RWPE2 (cell line): ENCODE results near the gene DGKZ.

Source experiments
- ATAC-seq: fragments of 200-7000 bp; cut with Tn5 transposase; 3 replicates; pipeline ENCODE4 v1.9.1; 2021; ENCODE audit warnings: low read depth
- DNase-seq: peaks from one replicate; pipeline ENCODE4 v3.0.0-alpha.2; 2020; ENCODE audit warnings: low spot score
- H3K27ac ChIP-seq: fragments of 450-650 bp; 2 replicates; pipeline ENCODE4 v1.5.1; 2017; ENCODE audit warnings: mild to moderate bottlenecking; ENCODE audit not compliant: poor library complexity, severe bottlenecking
- H3K27me3 ChIP-seq: fragments of 250-450 bp; sonication (Bioruptor Pico); 2 replicates; pipeline ENCODE4 v1.5.1; 2021; ENCODE audit warnings: mild to moderate bottlenecking, moderate library complexity; ENCODE audit not compliant: insufficient read depth, poor library complexity, severe bottlenecking
- H3K36me3 ChIP-seq: fragments of 250-450 bp; sonication (Bioruptor Pico); 2 replicates; pipeline ENCODE4 v1.5.1; 2020; ENCODE audit warnings: low read depth, mild to moderate bottlenecking, moderate library complexity
- H3K4me1 ChIP-seq: fragments of 250-450 bp; sonication (Bioruptor Pico); 2 replicates; pipeline ENCODE4 v1.5.1; 2021; ENCODE audit warnings: mild to moderate bottlenecking, moderate library complexity; ENCODE audit not compliant: insufficient read depth, poor library complexity, severe bottlenecking
- H3K4me3 ChIP-seq: fragments of 250-450 bp; sonication (Bioruptor Pico); 2 replicates; pipeline ENCODE4 v1.5.1; 2021; ENCODE audit warnings: mild to moderate bottlenecking, moderate library complexity; ENCODE audit not compliant: severe bottlenecking
- H3K9me3 ChIP-seq: fragments of 250-450 bp; sonication (Bioruptor Pico); 2 replicates; pipeline ENCODE4 v1.5.1; 2021; ENCODE audit warnings: mild to moderate bottlenecking, moderate library complexity; ENCODE audit not compliant: severe bottlenecking
- TF ChIP-seq, protein P1 (sequence below): fragments of 450-650 bp; IDR thresholded peaks from one replicate; pipeline ENCODE4 v1.5.1; 2017; ENCODE audit warnings: mild to moderate bottlenecking, moderate library complexity; ENCODE audit not compliant: poor library complexity, severe bottlenecking

DGKZ gene

DNA sequence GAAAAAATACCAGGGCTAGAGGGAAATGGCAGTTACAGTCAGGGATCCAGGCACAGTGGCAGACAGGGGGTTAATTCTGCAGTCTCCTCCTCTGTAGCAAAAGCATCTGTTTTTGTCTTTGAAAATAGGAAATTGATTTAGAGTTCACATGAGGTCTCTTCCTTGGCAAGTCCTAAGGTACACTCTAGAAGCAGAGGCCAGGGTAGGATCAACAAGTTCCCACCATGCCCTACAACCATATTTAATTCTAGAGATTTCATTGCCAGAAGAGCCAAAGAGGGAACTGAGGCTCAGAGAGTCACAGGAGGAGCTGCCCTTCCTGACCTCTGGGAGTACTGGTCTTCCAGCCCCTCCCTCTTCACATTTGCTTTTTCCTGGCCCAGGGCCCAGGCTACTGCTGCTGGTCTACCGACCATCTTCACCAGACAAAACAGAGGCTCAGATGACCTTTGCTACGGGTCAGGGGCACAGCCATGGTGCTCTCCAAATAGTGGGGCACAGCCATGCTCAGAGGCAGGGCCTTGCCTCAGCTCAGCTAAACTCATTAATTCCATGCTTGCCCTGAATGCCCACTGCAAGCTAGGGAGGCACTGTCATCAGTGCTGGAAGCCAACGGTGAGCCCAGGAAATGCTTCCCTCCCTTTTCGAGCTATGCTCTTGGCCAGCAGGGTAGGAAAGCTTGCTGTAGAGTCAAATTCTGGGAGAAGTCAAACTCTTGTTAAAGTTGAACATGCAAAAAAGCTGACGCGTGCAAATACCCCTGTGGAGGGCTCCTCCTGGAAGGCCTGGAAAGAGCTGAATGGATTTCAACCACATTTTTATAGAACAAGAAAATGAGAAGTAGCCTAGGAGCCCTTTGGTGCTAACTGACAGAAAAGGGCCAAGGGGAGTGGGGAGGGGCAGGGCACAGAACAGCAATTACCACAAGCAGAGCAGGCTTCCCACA is 56.0 kb downstream of the DGKZ start:
- no peaks in the 10 kb centered on the region for H3K4me1 ChIP-seq
- H3K27ac ChIP-seq = no peak overlapping the region
- TF ChIP-seq, protein P1, sequence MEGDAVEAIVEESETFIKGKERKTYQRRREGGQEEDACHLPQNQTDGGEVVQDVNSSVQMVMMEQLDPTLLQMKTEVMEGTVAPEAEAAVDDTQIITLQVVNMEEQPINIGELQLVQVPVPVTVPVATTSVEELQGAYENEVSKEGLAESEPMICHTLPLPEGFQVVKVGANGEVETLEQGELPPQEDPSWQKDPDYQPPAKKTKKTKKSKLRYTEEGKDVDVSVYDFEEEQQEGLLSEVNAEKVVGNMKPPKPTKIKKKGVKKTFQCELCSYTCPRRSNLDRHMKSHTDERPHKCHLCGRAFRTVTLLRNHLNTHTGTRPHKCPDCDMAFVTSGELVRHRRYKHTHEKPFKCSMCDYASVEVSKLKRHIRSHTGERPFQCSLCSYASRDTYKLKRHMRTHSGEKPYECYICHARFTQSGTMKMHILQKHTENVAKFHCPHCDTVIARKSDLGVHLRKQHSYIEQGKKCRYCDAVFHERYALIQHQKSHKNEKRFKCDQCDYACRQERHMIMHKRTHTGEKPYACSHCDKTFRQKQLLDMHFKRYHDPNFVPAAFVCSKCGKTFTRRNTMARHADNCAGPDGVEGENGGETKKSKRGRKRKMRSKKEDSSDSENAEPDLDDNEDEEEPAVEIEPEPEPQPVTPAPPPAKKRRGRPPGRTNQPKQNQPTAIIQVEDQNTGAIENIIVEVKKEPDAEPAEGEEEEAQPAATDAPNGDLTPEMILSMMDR = no peak
- no peak overlapping the region for H3K4me3 ChIP-seq
- H3K9me3 ChIP-seq = no peaks in the 10 kb centered on the region
- H3K27me3 ChIP-seq = no peaks in the 10 kb centered on the region
- ATAC-seq (no peak), DNase-seq (no peak)
- peaks cover 27% of the 10 kb centered on the region for H3K36me3 ChIP-seq

DNA sequence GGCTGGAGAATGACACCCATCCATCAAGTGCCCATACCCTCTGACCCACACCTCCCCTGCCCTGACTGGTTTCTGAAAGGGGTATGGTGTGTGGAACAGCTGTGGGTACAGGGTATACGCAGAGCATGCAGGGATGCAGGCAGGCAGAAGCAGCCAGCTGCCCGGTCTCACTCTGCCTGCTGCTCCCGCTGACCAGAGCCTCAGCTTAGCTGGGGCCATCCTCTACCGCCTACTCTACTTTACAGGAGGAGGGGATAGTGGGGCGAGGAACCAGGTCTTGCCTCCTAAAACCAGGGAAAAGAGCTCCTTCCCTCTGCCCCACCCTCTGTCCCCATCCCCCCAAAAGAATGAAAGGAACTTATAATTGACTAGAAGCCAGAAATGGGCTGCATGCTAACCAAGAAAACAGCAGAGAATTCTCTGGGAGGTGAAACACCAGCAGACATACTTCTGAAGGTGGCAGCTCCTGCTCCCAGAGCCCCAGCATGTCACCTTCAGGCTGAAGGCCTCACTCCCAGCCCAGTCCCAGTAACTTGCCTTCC is 57.3 kb downstream of the DGKZ start:
- Histone ChIP-seq H3K4me3 (no peak overlapping the region), H3K27me3 (no peaks in the 10 kb centered on the region), H3K4me1 (no peaks in the 10 kb centered on the region), H3K27ac (no peak overlapping the region), H3K36me3 (peaks cover 32% of the 10 kb centered on the region), H3K9me3 (no peaks in the 10 kb centered on the region)
- ATAC-seq = no peak
- DNase-seq = no peak
- TF ChIP-seq, protein P1 = no peak

DNA sequence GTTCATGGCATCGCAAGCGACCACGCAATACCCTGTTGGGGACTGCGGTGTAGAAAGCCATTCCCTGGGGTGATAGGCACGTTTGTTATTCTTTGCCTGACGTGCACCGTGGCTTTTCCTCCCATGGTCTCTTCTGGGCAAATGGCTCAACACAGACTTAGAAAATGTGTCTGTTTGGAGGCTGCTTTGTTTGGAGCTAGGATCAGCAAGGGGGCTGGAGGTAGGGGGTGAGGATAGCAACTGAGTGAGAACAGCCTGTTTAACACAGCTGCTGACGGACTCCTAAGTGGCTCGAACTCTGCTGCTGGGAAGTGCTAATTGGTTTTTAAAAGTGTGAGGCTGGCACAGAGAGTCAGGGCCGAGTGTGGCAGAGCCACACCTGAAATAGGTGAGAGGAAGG is 60.4 kb downstream of the DGKZ start:
- no peak for ATAC-seq
- no peak for DNase-seq
- Histone ChIP-seq H3K4me3 (no peak overlapping the region), H3K4me1 (no peaks in the 10 kb centered on the region), H3K27me3 (no peaks in the 10 kb centered on the region), H3K9me3 (no peaks in the 10 kb centered on the region), H3K36me3 (peaks cover 43% of the 10 kb centered on the region), H3K27ac (no peak overlapping the region)
- TF ChIP-seq, protein P1 = no peak

DNA sequence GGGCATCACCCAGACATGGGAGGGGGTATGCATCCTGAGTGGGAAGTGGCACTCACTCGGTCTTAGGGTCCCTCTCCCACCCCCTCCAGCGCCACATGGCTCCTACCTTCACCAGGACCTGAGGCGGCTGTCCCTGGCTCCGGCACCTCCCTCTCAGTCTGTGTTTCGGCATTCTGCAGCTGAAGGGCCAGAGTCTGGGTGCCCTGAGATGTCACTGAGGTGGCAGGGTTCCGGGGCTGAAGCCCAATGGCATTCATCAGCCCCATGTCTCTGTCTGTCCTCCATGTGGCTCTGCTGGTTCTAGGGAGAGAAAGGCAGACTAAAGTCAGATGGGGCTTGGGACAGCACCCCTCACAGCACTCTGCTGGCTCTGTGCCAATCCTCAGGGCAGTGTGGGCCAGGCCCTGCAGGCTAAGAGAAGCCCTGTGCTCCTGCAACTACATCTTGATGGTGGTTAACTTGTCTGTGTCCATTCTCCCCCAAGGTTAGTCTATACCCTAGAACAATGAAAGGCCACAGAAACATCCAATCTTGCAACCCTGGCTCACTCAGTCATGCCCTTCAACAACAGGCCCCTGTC is 61.2 kb downstream of the DGKZ start:
- Histone ChIP-seq H3K4me3 (no peak overlapping the region), H3K9me3 (no peaks in the 10 kb centered on the region), H3K36me3 (peaks cover 35% of the 10 kb centered on the region), H3K27ac (no peak overlapping the region), H3K27me3 (no peaks in the 10 kb centered on the region), H3K4me1 (no peaks in the 10 kb centered on the region)
- ATAC-seq (no peak; the same call in 2 of the 3 replicates), DNase-seq (no peak)
- TF ChIP-seq, protein P1 = no peak
